HepG2 (cell line): ENCODE measurements around the gene TNFSF10. TPM values are rescaled to one million over a fixed set of nuclear protein-coding genes. Genes with fewer than 3 reads are reported as not detected.

Experiments
- AKAP8 ChIP-seq: sonication (generic); formaldehyde crosslinking; IDR thresholded peaks from 2 replicates; pipeline ENCODE4 v1.5.1; 2020; ENCODE audit warnings: mild to moderate bottlenecking, missing genetic modification reagents
- ARNT ChIP-seq: fragments of 450-650 bp; IDR thresholded peaks from 2 replicates; pipeline ENCODE4 v1.6.1; 2017
- BORCS8-MEF2B ChIP-seq: sonication (generic); formaldehyde crosslinking; IDR thresholded peaks from 2 replicates; pipeline ENCODE4 v1.8.0; 2022; ENCODE audit warnings: mild to moderate bottlenecking, missing genetic modification reagents
- CC2D1A ChIP-seq: sonication (generic); formaldehyde crosslinking; IDR thresholded peaks from 2 replicates; pipeline ENCODE4 v1.8.1; 2023; ENCODE audit warnings: mild to moderate bottlenecking, missing genetic modification reagents
- CEBPB ChIP-seq: IDR thresholded peaks from 2 replicates; pipeline ENCODE4 v1.6.1; 2011; ENCODE audit warnings: low read depth, low read length, improper control_type of control experiment, borderline replicate concordance
- ETV5 ChIP-seq: IDR thresholded peaks from 2 replicates; pipeline ENCODE4 v1.6.1; 2018; ENCODE audit warnings: missing biosample characterization, missing genetic modification reagents, inconsistent platforms, borderline replicate concordance
- HOXA7 ChIP-seq: sonication (generic); formaldehyde crosslinking; IDR thresholded peaks from 2 replicates; pipeline ENCODE4 v1.8.1; 2022; ENCODE audit warnings: mild to moderate bottlenecking, missing genetic modification reagents, moderate library complexity
- KLF16 ChIP-seq, 2 experiments: sonication (generic) in 1 of 2; formaldehyde crosslinking in 1 of 2; IDR thresholded peaks; 2 replicates each; pipeline versions ENCODE4 v1.6.1 to v1.8.0; 2016 to 2023; ENCODE audit warnings: missing genetic modification reagents in 2 of 2, missing compliant biosample characterization in 1 of 2
- MTF1 ChIP-seq: sonication (generic); formaldehyde crosslinking; IDR thresholded peaks from 2 replicates; pipeline ENCODE4 v1.5.0; 2020; ENCODE audit warnings: missing genetic modification reagents
- PLRG1 ChIP-seq: fragments of 450-650 bp; conservative IDR thresholded peaks from 2 replicates; pipeline ENCODE4 v1.6.1; 2016
- POLR2A ChIP-seq, 2 experiments: IDR thresholded peaks; 2 replicates each; pipeline ENCODE4 v1.6.1; 2011; ENCODE audit warnings: low read depth in 2 of 2, low read length in 2 of 2, mild to moderate bottlenecking in 1 of 2, moderate library complexity in 1 of 2; ENCODE audit not compliant: insufficient read depth in 1 of 2
- POLR2G ChIP-seq: fragments of 200-400 bp; formaldehyde crosslinking; IDR thresholded peaks from 2 replicates; pipeline ENCODE4 v1.6.1; 2018; ENCODE audit warnings: mild to moderate bottlenecking, low read depth, low read length, moderate library complexity
- STAG1 ChIP-seq: sonication (generic); formaldehyde crosslinking; IDR thresholded peaks from 2 replicates; pipeline ENCODE4 v1.4.0; 2020; ENCODE audit warnings: missing genetic modification reagents
- TAF1 ChIP-seq: sonication (generic); formaldehyde crosslinking; IDR thresholded peaks from 2 replicates; pipeline ENCODE4 v1.4.0; 2020; ENCODE audit warnings: missing genetic modification reagents
- U2AF2 ChIP-seq: fragments of 200-400 bp; formaldehyde crosslinking; IDR thresholded peaks from 2 replicates; pipeline ENCODE4 v1.6.1; 2017; ENCODE audit warnings: low read depth, mild to moderate bottlenecking, low read length
- ZNF224 ChIP-seq: sonication (generic); formaldehyde crosslinking; IDR thresholded peaks from 2 replicates; pipeline ENCODE4 v1.5.0; 2020; ENCODE audit warnings: mild to moderate bottlenecking, missing genetic modification reagents
- ZNF235 ChIP-seq: sonication (generic); formaldehyde crosslinking; IDR thresholded peaks from 2 replicates; pipeline ENCODE4 v1.8.1; 2023; ENCODE audit warnings: mild to moderate bottlenecking, missing genetic modification reagents, borderline replicate concordance
- ZNF530 ChIP-seq: sonication (generic); formaldehyde crosslinking; IDR thresholded peaks from 2 replicates; pipeline ENCODE4 v1.5.0; 2020; ENCODE audit warnings: low read depth, mild to moderate bottlenecking, missing genetic modification reagents
- ZNF577 ChIP-seq: sonication (generic); formaldehyde crosslinking; IDR thresholded peaks from 2 replicates; pipeline ENCODE4 v1.4.0; 2020; ENCODE audit warnings: mild to moderate bottlenecking, low read depth, missing genetic modification reagents, borderline replicate concordance
- ZNF619 ChIP-seq: sonication (generic); formaldehyde crosslinking; IDR thresholded peaks from 2 replicates; pipeline ENCODE4 v1.4.0; 2020; ENCODE audit warnings: mild to moderate bottlenecking, missing genetic modification reagents
- ZNF891 ChIP-seq: sonication (generic); formaldehyde crosslinking; IDR thresholded peaks from 2 replicates; pipeline ENCODE4 v1.5.0; 2020; ENCODE audit warnings: mild to moderate bottlenecking, missing genetic modification reagents
- polyA plus RNA-seq, 8 experiments: library from polyadenylated mRNA; depleted of rRNA in 3 of 8; stranded (reverse) in 7 of 8; unstranded in 1 of 8; fragments of >200 nt; fragmentation: Illumina TruSeq in 4 of 8; extraction: Trizol in 4 of 8; gene quantifications; 2 replicates each; pipeline versions ENCODE4 v1.2.1 to v1.2.3, GENCODE V29; 2011 to 2016; ENCODE audit warnings: low read depth in 4 of 8, missing spikeins in 1 of 8, mixed read lengths in 1 of 8; ENCODE audit not compliant: insufficient read depth in 1 of 8
- total RNA-seq, 5 experiments: library from RNA; depleted of rRNA; stranded (reverse); fragments of >200 nt; fragmentation: Illumina TruSeq; extraction: Trizol; gene quantifications; 2 replicates each; pipeline ENCODE4 v1.2.3, GENCODE V29; 2016; ENCODE audit warnings: low read depth in 1 of 5
- TF ChIP-seq, protein P1 (sequence below): sonication (generic); formaldehyde crosslinking; conservative IDR thresholded peaks from 2 replicates; pipeline ENCODE4 v1.4.0; 2020; ENCODE audit warnings: missing genetic modification reagents
- TF ChIP-seq, protein P2 (sequence below): sonication (generic); formaldehyde crosslinking; IDR thresholded peaks from 2 replicates; pipeline ENCODE4 v1.4.0; 2020; ENCODE audit warnings: low read depth, mild to moderate bottlenecking, missing genetic modification reagents
- TF ChIP-seq, protein P3 (sequence below): sonication (generic); formaldehyde crosslinking; IDR thresholded peaks from 2 replicates; pipeline ENCODE4 v1.4.0; 2020; ENCODE audit warnings: missing genetic modification reagents, borderline replicate concordance
- TF ChIP-seq, protein P4 (sequence below): sonication (generic); formaldehyde crosslinking; IDR thresholded peaks from 2 replicates; pipeline ENCODE4 v1.9.0; 2021; ENCODE audit warnings: missing genetic modification reagents, borderline replicate concordance

Gene TNFSF10
- total and polyA plus RNA-seq, 2 of the 13 experiments (the other 11 are each of a cell fraction or from before 2014, with no cell fraction given), result 8.4 to 9.9 TPM

DNA sequence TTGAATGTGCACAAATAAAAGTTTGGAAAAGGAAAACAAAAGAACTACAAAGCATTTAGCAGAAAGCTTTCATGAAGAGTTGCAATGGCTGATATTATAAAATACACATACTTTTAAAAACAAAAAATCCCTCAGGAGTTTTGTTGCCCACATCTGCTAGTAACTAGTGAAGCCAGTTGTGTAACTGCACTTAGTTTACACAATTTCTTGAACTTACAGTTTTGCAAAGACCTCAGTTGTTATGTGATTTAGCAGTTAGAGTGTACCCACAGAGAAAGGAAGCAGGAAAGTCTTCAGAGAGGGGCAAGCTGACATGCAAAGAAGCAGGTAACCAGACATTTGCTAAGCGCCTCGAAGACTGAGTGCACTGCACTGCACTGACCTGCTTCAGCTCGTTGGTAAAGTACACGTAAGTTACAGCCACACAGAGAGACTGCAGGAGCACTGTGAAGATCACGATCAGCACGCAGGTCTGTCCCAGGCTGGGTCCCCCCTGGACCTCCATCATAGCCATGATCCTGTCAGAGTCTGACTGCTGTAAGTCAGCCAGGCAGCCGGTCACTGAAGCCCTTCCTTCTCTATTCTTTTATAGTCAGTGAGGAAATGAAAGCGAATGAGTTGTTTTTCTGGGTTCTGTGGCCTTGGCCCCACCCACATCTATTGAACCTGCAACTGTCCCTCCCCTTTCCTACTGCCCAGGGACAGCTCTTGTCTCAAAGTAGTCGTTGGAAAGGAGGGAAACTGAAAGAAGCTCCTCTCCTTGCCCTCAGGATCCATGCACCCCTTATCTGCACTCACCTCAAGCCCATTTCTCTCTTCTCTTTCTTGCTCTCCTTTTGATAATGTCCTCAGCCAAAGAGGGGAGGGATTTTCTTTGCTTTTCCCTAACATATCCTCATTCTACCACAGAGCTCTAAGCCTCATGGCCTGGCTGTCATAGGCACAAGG lies at the start of gene TNFSF10 (continued):
- TF ChIP-seq, protein P1, sequence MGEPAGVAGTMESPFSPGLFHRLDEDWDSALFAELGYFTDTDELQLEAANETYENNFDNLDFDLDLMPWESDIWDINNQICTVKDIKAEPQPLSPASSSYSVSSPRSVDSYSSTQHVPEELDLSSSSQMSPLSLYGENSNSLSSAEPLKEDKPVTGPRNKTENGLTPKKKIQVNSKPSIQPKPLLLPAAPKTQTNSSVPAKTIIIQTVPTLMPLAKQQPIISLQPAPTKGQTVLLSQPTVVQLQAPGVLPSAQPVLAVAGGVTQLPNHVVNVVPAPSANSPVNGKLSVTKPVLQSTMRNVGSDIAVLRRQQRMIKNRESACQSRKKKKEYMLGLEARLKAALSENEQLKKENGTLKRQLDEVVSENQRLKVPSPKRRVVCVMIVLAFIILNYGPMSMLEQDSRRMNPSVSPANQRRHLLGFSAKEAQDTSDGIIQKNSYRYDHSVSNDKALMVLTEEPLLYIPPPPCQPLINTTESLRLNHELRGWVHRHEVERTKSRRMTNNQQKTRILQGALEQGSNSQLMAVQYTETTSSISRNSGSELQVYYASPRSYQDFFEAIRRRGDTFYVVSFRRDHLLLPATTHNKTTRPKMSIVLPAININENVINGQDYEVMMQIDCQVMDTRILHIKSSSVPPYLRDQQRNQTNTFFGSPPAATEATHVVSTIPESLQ, result no peak
- no peak for TF ChIP-seq AKAP8 (CRISPR knock-in tag)
- no peak for TF ChIP-seq ARNT
- TF ChIP-seq, protein P2, sequence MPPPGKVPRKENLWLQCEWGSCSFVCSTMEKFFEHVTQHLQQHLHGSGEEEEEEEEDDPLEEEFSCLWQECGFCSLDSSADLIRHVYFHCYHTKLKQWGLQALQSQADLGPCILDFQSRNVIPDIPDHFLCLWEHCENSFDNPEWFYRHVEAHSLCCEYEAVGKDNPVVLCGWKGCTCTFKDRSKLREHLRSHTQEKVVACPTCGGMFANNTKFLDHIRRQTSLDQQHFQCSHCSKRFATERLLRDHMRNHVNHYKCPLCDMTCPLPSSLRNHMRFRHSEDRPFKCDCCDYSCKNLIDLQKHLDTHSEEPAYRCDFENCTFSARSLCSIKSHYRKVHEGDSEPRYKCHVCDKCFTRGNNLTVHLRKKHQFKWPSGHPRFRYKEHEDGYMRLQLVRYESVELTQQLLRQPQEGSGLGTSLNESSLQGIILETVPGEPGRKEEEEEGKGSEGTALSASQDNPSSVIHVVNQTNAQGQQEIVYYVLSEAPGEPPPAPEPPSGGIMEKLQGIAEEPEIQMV (CRISPR knock-in tag), result peak; percentile 66; the same call in 1 of the 2 replicates
- TF ChIP-seq ZNF224 (CRISPR knock-in tag), result 0 out of 2 replicates have a peak, but pooled peaks have one; percentile 36
- TF ChIP-seq, protein P3, sequence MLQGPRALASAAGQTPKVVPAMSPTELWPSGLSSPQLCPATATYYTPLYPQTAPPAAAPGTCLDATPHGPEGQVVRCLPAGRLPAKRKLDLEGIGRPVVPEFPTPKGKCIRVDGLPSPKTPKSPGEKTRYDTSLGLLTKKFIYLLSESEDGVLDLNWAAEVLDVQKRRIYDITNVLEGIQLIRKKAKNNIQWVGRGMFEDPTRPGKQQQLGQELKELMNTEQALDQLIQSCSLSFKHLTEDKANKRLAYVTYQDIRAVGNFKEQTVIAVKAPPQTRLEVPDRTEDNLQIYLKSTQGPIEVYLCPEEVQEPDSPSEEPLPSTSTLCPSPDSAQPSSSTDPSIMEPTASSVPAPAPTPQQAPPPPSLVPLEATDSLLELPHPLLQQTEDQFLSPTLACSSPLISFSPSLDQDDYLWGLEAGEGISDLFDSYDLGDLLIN, result no peak
- TF ChIP-seq KLF16 (CRISPR knock-in tag; IDR thresholded peaks at IDR 0.05), result peak in 1 of 2 experiments; percentile 66; a peak in 1 of 4 replicates
- TF ChIP-seq CEBPB, result no peak
- no peak for TF ChIP-seq ZNF619 (CRISPR knock-in tag)
- TF ChIP-seq ZNF577 (CRISPR knock-in tag), result no peak
- no peak; the same call in 1 of the 2 replicates for TF ChIP-seq ETV5
- TF ChIP-seq MTF1 (CRISPR knock-in tag), result no peak
- no peak for TF ChIP-seq HOXA7 (CRISPR knock-in tag)
- peak; percentile 58 to 85 for TF ChIP-seq POLR2A (IDR thresholded peaks at IDR 0.05; ENCODE audit: insufficient read depth in 1 of 2, low read depth in 2 of 2, low read length in 2 of 2)
- no peak for TF ChIP-seq ZNF235 (CRISPR knock-in tag)
- TF ChIP-seq, protein P4, sequence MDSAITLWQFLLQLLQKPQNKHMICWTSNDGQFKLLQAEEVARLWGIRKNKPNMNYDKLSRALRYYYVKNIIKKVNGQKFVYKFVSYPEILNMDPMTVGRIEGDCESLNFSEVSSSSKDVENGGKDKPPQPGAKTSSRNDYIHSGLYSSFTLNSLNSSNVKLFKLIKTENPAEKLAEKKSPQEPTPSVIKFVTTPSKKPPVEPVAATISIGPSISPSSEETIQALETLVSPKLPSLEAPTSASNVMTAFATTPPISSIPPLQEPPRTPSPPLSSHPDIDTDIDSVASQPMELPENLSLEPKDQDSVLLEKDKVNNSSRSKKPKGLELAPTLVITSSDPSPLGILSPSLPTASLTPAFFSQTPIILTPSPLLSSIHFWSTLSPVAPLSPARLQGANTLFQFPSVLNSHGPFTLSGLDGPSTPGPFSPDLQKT (CRISPR knock-in tag), result no peak
- no peak for TF ChIP-seq PLRG1
- no peak for TF ChIP-seq ZNF530 (CRISPR knock-in tag)
- TF ChIP-seq CC2D1A, result no peak
- TF ChIP-seq U2AF2, result no peak
- TF ChIP-seq ZNF891 (CRISPR knock-in tag), result 0 out of 2 replicates have a peak, but pooled peaks have one; percentile 60
- TF ChIP-seq TAF1, result peak; percentile 24; the same call in 1 of the 2 replicates
- TF ChIP-seq BORCS8-MEF2B (CRISPR knock-in tag), result no peak; the same call in 1 of the 2 replicates
- no peak for TF ChIP-seq STAG1 (CRISPR knock-in tag)
- TF ChIP-seq POLR2G, result 0 out of 2 replicates have a peak, but pooled peaks have one; percentile 36
